ENCODE results near the gene RRAD. TPM values are rescaled to one million over a fixed set of nuclear protein-coding genes. Genes with fewer than 3 reads are reported as not detected.

The RRAD gene
- total RNA-seq, 1 donor from 2014 or later = 135 TPM

- no peak overlapping the region for H3K4me3 ChIP-seq
- intact Hi-C loops (cut with micrococcal nuclease) = no loop called here
- H3K4me1 ChIP-seq = peaks cover 64% of the 10 kb centered on the region
- no peak for DNase-seq
- no peak for TF ChIP-seq CTCF (IDR thresholded peaks at IDR 0.05; ENCODE audit: borderline replicate concordance)
- peak overlapping the region; percentile 96 for H3K27ac ChIP-seq (replicated peaks)
- H3K27me3 ChIP-seq (ENCODE audit: low read depth) = peaks cover 36% of the 10 kb centered on the region
- H3K36me3 ChIP-seq = peaks cover 22% of the 10 kb centered on the region
- H3K9me3 ChIP-seq (replicated peaks) = no peaks in the 10 kb centered on the region
Measured at GRCh38 chr16:66920299-66920590, 5.1 kb downstream of the RRAD start.

GRCh38 chr16:66919569-66920298 is 5.6 kb downstream of the RRAD start:
- Histone ChIP-seq H3K4me3 (no peak overlapping the region), H3K9me3 (replicated peaks) (no peaks in the 10 kb centered on the region), H3K4me1 (peaks cover 59% of the 10 kb centered on the region), H3K36me3 (peaks cover 21% of the 10 kb centered on the region), H3K27me3 (ENCODE audit: low read depth) (peaks cover 31% of the 10 kb centered on the region), H3K27ac (replicated peaks) (peak overlapping the region; percentile 96)
- TF ChIP-seq CTCF (IDR thresholded peaks at IDR 0.05; ENCODE audit: borderline replicate concordance) = no peak
- no peak for DNase-seq
- intact Hi-C loops (cut with micrococcal nuclease) = no loop called here

- Histone ChIP-seq H3K9me3 (replicated peaks) (no peaks in the 10 kb centered on the region), H3K27me3 (ENCODE audit: low read depth) (peaks cover 23% of the 10 kb centered on the region), H3K4me1 (peaks cover 51% of the 10 kb centered on the region), H3K27ac (replicated peaks) (peak within 1 kb of the TSS; percentile 96), H3K4me3 (no peak within 1 kb of the TSS), H3K36me3 (peaks cover 15% of the 10 kb centered on the region)
- intact Hi-C loops (cut with micrococcal nuclease) = no loop called here
- DNase-seq = no peak
- TF ChIP-seq CTCF (IDR thresholded peaks at IDR 0.05; ENCODE audit: borderline replicate concordance) = no peak
Measured at GRCh38 chr16:66918803-66919568, 6.3 kb downstream of the RRAD start, which contains the start of gene CDH16. Gene CDH16 (minus strand): TSS chr16:66918885. CDS start chr16:66918065, 820 bp downstream.

- TF ChIP-seq CTCF (IDR thresholded peaks at IDR 0.05; ENCODE audit: borderline replicate concordance) = no peak
- peak overlapping the region; percentile 96 for H3K27ac ChIP-seq (replicated peaks)
- H3K36me3 ChIP-seq = peaks cover 12% of the 10 kb centered on the region
- intact Hi-C loops (cut with micrococcal nuclease) = no loop called here
- H3K27me3 ChIP-seq (ENCODE audit: low read depth) = peaks cover 17% of the 10 kb centered on the region
- no peak for DNase-seq
- no peaks in the 10 kb centered on the region for H3K9me3 ChIP-seq (replicated peaks)
- H3K4me3 ChIP-seq = no peak overlapping the region
- H3K4me1 ChIP-seq = peaks cover 47% of the 10 kb centered on the region
Measured at GRCh38 chr16:66918355-66918754, 7.0 kb downstream of the RRAD start.

- Histone ChIP-seq H3K4me1 (peaks cover 40% of the 10 kb centered on the region), H3K4me3 (no peak overlapping the region), H3K36me3 (peaks cover 12% of the 10 kb centered on the region), H3K27me3 (ENCODE audit: low read depth) (peaks cover 16% of the 10 kb centered on the region), H3K27ac (replicated peaks) (peak overlapping the region; percentile 96), H3K9me3 (replicated peaks) (no peaks in the 10 kb centered on the region)
- intact Hi-C loops (cut with micrococcal nuclease) = no loop called here
- TF ChIP-seq CTCF (IDR thresholded peaks at IDR 0.05; ENCODE audit: borderline replicate concordance) = no peak
- DNase-seq = no peak
Measured at GRCh38 chr16:66917741-66918140, 7.6 kb downstream of the RRAD start.

Data from left ventricle myocardium inferior (tissue), 1 donor.